ENCODE measurements around the gene FNBP1.

DNA sequence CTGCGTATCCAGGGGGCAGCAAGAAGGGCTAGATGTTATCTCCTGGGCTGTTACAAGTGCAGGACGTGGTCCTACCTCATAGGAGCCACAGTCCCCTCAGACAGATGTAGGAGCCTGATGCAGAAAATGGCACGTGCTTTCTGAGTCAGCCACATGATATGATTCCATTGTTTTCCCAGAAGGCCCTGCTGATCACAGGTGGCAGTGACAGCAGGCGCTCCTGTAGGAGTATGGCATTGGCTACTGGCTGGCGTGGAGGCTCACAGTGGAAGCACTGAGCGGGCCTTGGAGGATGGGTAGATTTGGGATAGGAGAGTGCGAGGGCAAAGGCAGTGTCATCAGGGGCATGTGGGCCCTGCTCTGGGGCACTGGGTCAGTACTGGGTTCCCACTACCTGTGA lies 185.8 kb downstream of the FNBP1 start:
- TF ChIP-seq, protein P1, sequence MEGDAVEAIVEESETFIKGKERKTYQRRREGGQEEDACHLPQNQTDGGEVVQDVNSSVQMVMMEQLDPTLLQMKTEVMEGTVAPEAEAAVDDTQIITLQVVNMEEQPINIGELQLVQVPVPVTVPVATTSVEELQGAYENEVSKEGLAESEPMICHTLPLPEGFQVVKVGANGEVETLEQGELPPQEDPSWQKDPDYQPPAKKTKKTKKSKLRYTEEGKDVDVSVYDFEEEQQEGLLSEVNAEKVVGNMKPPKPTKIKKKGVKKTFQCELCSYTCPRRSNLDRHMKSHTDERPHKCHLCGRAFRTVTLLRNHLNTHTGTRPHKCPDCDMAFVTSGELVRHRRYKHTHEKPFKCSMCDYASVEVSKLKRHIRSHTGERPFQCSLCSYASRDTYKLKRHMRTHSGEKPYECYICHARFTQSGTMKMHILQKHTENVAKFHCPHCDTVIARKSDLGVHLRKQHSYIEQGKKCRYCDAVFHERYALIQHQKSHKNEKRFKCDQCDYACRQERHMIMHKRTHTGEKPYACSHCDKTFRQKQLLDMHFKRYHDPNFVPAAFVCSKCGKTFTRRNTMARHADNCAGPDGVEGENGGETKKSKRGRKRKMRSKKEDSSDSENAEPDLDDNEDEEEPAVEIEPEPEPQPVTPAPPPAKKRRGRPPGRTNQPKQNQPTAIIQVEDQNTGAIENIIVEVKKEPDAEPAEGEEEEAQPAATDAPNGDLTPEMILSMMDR (IDR thresholded peaks at IDR 0.05; ENCODE audit: low read depth, low read length) = no peak
- no peak for TF ChIP-seq POLR2A (IDR thresholded peaks at IDR 0.05; ENCODE audit: extremely low read depth, insufficient read length)
- TF ChIP-seq, protein P2, sequence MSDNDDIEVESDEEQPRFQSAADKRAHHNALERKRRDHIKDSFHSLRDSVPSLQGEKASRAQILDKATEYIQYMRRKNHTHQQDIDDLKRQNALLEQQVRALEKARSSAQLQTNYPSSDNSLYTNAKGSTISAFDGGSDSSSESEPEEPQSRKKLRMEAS (IDR thresholded peaks at IDR 0.05; ENCODE audit: low read depth, low read length) = no peak
